ENCODE results near the gene UEVLD.

DNA sequence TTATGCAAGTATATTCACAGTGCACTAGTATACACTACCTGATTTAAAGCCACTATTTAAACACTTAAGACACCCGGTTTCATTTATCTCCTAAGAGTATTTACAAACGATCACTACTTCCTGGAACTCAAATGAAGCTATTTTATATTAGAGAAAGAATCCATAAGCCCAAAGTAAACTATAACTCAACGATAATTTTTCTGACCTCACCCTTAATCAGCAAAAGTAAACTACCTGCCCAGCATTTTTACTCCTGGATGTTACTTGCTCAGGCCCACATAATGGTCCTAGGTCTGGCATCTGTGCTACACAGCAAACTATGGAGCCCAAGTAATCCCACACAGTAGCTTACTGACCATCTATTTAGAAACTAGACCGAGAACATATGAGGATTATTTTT, 95.2 kb downstream of the UEVLD start:
- TF ChIP-seq, protein P1, sequence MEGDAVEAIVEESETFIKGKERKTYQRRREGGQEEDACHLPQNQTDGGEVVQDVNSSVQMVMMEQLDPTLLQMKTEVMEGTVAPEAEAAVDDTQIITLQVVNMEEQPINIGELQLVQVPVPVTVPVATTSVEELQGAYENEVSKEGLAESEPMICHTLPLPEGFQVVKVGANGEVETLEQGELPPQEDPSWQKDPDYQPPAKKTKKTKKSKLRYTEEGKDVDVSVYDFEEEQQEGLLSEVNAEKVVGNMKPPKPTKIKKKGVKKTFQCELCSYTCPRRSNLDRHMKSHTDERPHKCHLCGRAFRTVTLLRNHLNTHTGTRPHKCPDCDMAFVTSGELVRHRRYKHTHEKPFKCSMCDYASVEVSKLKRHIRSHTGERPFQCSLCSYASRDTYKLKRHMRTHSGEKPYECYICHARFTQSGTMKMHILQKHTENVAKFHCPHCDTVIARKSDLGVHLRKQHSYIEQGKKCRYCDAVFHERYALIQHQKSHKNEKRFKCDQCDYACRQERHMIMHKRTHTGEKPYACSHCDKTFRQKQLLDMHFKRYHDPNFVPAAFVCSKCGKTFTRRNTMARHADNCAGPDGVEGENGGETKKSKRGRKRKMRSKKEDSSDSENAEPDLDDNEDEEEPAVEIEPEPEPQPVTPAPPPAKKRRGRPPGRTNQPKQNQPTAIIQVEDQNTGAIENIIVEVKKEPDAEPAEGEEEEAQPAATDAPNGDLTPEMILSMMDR (IDR thresholded peaks at IDR 0.05): no peak
- no peak for TF ChIP-seq CBX8 (IDR thresholded peaks at IDR 0.05)

All from A549 (cell line).